GM18498 (cell line): ENCODE measurements around the gene SNRPB.

Source experiments
- ATAC-seq: cut with Tn5 transposase; IDR thresholded peaks from one replicate; pipeline ENCODE4 v1.9.1; 2021; ENCODE audit warnings: mild to moderate bottlenecking, moderate library complexity; ENCODE audit not compliant: unreplicated experiment

The SNRPB gene

GRCh38 chr20:2430538-2430937 lies 40.1 kb downstream of the SNRPB start:
- no peak for ATAC-seq

DNA sequence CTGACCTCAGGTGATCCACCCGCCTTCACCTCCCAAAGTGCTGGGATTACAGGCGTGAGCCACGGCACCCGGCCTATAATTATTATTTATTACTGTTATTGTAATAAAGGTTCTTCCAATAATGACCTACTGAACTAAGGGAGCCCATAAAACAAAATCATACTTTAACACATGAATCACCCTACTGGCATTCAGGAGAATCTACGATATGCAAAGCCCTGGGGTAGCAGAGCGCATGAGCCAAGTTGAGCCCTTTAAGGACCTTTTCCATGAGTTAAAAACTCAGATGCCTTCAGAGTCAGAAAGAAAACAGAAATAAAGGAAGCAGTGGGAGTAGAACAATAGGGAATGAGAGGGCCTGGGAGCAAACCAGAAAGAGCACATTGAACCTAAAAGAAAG lies 41.5 kb downstream of the SNRPB start:
- ATAC-seq, result no peak

DNA sequence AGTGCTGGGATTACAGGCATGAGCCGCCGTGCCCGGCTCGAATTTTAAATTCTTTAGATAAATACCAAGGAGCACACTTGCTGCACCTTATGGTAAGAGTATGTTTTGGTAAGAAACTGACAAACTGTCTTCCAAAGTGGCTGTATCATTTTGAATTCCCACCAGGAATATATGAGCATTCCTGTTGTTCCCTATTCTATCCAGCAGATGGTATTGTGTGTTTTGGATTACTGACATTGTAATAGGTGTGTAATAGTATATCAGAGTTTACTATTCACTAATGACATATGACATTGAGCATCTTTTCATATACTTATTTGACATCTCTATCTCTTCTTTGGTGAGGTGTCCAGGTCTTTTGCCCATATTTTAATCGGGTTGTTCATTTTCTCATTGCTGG lies 49.3 kb downstream of the SNRPB start:
- no peak for ATAC-seq

DNA sequence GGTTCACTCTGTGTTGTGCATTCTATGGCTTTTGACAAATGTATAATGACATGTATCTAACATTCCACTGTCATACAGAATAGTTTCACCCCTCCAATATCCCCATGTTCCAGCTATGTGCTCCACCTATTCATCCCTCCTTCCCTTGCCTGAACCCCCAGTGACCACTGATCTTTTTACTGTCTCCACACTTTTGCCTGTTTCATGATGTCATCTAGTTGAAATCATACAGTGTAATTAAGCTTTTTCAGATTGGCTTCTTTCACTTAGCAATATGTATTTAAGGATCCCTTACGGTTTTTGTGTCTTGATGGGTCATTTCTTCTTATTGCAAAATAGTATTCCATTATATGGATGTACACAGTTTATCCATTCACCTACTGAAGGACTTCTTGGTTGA lies 50.1 kb downstream of the SNRPB start:
- ATAC-seq, result no peak

DNA sequence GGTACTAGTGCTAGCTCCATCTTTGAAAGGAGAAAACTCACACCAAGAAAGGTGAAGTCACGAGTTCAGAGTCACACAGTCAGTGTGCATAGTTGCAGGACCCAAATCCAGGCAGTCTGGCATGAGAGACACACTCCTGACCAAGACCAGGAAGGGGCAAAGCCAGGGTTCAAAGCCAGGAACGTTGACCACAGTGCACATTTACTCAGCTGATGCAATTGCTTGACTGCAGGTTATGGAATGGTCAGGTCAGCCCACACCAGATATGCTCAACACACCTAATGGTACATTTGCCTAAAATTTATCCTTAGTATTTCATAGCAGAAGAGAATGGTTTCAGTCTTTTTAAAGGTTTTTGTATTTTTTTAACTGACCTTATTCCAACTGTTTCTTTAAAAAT lies 52.2 kb downstream of the SNRPB start:
- no peak for ATAC-seq

DNA sequence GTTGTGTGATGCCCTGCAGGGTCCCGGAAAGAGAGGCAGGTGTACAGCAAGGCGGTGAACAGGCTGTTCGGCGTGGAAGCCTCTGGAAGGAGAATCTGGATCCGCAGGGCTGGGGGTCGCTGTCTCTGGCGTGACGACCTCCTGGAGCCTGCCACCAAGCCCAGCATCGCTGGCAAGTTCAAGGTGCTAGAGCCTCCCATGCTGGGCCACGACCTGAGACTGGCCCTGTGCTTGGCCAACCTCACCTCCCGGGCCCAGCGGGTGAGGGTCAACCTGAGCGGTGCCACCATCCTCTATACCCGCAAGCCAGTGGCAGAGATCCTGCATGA lies 53.4 kb downstream of the SNRPB start:
- no peak for ATAC-seq

DNA sequence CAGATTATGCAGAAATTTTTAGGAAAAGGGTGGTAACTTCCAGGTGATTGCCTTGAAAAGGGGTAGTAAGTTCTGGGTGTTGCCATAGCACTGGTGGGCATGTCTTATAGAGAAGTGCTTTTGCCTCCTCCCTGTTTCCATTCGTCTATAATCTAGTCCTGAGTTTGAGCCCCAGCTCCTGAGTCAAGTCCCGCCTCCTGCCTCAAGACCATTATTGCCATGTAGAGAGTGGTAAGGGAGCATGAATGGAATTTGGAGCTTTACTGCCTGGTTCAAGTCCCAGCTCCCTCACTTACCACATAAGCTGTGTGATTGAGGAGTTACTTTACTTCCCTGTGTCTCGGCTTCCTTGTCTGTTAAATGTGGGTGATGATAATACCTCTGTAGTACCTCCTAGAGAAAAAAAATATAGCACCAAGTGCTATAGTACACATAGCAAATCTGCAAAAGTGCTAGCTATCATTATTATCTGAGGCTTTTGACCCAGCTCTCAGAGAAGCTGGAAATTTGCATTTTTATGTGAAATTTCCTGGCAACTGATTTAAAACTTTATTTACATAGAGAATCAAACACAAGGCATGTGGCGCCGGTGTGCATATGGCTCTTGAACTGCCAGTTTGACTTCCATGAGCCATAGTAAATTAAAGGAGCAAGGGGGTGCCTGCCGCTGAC lies 53.9 kb downstream of the SNRPB start:
- ATAC-seq, result no peak
